K562 (cell line): ENCODE measurements around the gene ADSS2.

Source experiments
- CBX2 ChIP-seq: fragments of 200-600 bp; sonication (generic); IDR thresholded peaks from one replicate; pipeline ENCODE4 v1.6.1; 2012; ENCODE audit warnings: mild to moderate bottlenecking, low read length, inconsistent platforms; ENCODE audit not compliant: insufficient read depth, poor library complexity, severe bottlenecking
- CTCF ChIP-seq, 3 experiments: IDR thresholded peaks in 2 of 3; conservative IDR thresholded peaks in 1 of 3; 2 replicates each; pipeline ENCODE4 v1.5.1; 2011 to 2012; ENCODE audit warnings: low read length in 3 of 3, mild to moderate bottlenecking in 3 of 3, control low read depth in 2 of 3, improper control_type of control experiment in 1 of 3, inconsistent platforms in 1 of 3, low read depth in 1 of 3, mixed read lengths in 1 of 3, moderate library complexity in 1 of 3; ENCODE audit not compliant: insufficient read depth in 2 of 3
- ETV6 ChIP-seq, 3 experiments: fragments of 150-350 bp in 1 of 3; sonication (generic) in 1 of 3; formaldehyde crosslinking in 1 of 3; IDR thresholded peaks; 2 replicates each; pipeline versions ENCODE4 v1.6.1 to v1.8.0; 2014 to 2022; ENCODE audit warnings: borderline replicate concordance in 2 of 3, low read depth in 2 of 3, antibody characterized with exemption in 1 of 3, low read length in 1 of 3, mild to moderate bottlenecking in 1 of 3, missing genetic modification reagents in 1 of 3
- POLR2A ChIP-seq: fragments of 450-650 bp; conservative IDR thresholded peaks from 2 replicates; pipeline ENCODE4 v1.6.1; 2016
- POLR2AphosphoS5 ChIP-seq: IDR thresholded peaks from 2 replicates; pipeline ENCODE4 v1.6.1; 2011; ENCODE audit warnings: mild to moderate bottlenecking, low read depth, low read length, moderate library complexity; ENCODE audit not compliant: control insufficient read depth, insufficient read depth
- SPI1 ChIP-seq: IDR thresholded peaks from 2 replicates; pipeline ENCODE4 v1.6.1; 2011; ENCODE audit warnings: low read depth, low read length, control low read depth, borderline replicate concordance
- ZBTB49 ChIP-seq: sonication (generic); formaldehyde crosslinking; IDR thresholded peaks from 2 replicates; pipeline ENCODE4 v1.8.0; 2022; ENCODE audit warnings: missing genetic modification reagents, mild to moderate bottlenecking, borderline replicate concordance
- ZNF274 ChIP-seq: IDR thresholded peaks from 2 replicates; pipeline ENCODE4 v1.6.1; 2011; ENCODE audit warnings: low read depth, mild to moderate bottlenecking, low read length, moderate library complexity, borderline replicate concordance
- ZNF431 ChIP-seq: sonication (generic); formaldehyde crosslinking; IDR thresholded peaks from 2 replicates; pipeline ENCODE4 v1.8.0; 2022; ENCODE audit warnings: mild to moderate bottlenecking, missing genetic modification reagents

- TF ChIP-seq POLR2A (no peak), POLR2AphosphoS5 (no peak), CTCF (IDR thresholded peaks at IDR 0.05 in 2 of 3, conservative IDR thresholded peaks at IDR 0.05 in 1 of 3; ENCODE audit: insufficient read depth in 2 of 3, low read depth in 1 of 3, low read length in 3 of 3) (no peak), CBX2 (no peak), SPI1 (no peak), ETV6 (IDR thresholded peaks at IDR 0.05; ENCODE audit: borderline replicate concordance in 1 of 2, low read depth in 2 of 2, low read length in 1 of 2) (no peak), ETV6 (CRISPR knock-in tag; IDR thresholded peaks at IDR 0.05; ENCODE audit: borderline replicate concordance) (no peak), ZNF274 (no peak), ZNF431 (CRISPR knock-in tag) (no peak), ZBTB49 (CRISPR knock-in tag) (no peak)
Observed at GRCh38 chr1:244447552-244447951, 4.2 kb downstream of the ADSS2 start.
